ENCODE measurements around the gene PLEKHM3. TPM values are rescaled to one million over a fixed set of nuclear protein-coding genes. Genes with fewer than 3 reads are reported as not detected.

Gene PLEKHM3
- total RNA-seq, 1 donor from 2014 or later: 18.3 TPM

DNA sequence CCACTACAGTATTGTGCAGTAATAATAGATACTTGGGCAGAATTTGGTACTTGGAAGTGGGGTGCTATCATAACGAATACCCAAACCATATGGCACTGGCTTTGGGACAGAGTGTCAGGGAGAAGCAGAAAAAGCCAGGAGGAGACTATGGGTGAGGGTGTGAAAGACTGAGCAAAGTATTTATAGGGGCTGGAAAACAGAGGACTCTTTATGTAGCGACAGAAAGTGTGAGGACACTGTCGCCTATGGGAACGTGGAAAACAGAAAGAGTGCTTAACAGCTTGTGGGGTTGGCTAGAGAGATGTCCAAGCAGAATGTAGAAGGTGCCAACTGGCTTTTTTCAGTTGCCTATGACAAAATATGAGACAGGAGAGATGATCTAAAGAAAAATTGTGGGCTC, 40.7 kb upstream of the PLEKHM3 start:
- TF ChIP-seq, protein P1, sequence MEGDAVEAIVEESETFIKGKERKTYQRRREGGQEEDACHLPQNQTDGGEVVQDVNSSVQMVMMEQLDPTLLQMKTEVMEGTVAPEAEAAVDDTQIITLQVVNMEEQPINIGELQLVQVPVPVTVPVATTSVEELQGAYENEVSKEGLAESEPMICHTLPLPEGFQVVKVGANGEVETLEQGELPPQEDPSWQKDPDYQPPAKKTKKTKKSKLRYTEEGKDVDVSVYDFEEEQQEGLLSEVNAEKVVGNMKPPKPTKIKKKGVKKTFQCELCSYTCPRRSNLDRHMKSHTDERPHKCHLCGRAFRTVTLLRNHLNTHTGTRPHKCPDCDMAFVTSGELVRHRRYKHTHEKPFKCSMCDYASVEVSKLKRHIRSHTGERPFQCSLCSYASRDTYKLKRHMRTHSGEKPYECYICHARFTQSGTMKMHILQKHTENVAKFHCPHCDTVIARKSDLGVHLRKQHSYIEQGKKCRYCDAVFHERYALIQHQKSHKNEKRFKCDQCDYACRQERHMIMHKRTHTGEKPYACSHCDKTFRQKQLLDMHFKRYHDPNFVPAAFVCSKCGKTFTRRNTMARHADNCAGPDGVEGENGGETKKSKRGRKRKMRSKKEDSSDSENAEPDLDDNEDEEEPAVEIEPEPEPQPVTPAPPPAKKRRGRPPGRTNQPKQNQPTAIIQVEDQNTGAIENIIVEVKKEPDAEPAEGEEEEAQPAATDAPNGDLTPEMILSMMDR (IDR thresholded peaks at IDR 0.05): no peak
- no peaks in the 10 kb centered on the region for H3K9me3 ChIP-seq
- H3K36me3 ChIP-seq: no peaks in the 10 kb centered on the region
- H3K4me1 ChIP-seq: no peaks in the 10 kb centered on the region
- no peak for DNase-seq (ENCODE audit: low spot score in 2 of 2)
- no peaks in the 10 kb centered on the region for H3K27me3 ChIP-seq
- H3K4me3 ChIP-seq: no peak overlapping the region
- no peak overlapping the region for H3K27ac ChIP-seq
- intact Hi-C loops (cut with DNase I): no loop called here

DNA sequence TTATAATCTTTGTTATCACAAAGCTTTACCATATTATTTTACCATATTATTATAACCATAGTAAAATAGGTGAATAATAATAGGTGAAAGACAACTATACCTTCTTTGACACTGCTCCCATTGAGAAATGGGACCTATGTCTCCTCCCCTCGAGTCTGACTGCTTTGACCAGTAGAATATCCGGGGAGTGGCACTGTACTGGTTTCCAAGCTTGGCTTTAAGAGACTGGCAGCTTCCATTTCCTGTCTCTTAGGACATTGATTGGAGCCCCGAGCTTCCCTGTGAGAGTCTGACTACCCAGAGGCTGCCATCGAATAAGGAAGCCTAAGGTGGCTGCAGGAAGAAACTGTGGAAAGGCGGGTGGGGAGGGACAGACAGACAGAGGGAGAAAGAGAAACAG, 40.1 kb upstream of the PLEKHM3 start:
- intact Hi-C loops (cut with DNase I): no loop called here
- no peak for DNase-seq (ENCODE audit: low spot score in 2 of 2)

DNA sequence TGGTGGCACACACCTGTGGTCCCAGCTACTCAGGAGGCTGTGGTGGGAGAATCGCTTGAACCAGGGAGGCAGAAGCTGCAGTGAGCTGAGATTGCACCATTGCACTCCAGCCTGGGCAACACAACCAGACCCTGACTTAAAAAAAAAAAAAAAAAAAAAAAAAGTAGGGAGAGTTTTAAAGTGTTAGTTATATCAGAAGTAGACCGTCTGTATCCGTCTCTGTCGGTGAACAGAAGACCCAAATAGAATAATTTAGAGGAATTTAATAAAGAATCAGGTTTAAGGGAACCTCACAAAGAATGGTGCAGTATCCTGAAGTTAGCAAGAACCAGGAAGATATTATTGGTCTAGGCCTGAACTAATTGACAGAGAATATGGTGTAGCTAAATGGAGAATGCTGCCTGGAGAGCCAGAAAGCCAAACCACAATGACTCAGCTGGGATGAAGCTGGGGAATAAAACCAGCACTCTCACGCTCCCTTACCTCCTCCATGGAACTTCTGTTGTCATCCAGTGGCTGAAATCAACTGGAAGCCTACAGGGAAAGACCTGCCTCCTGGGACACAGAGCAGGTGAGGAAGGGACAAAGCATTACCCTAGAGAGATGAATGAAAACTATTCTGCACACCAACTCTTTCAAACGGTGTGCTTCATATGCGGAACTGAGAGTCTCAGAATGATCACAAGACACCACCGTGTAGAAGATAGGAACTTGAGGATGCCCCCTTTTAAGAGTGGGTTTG, 39.1 kb upstream of the PLEKHM3 start:
- no peak overlapping the region for H3K27ac ChIP-seq
- no peaks in the 10 kb centered on the region for H3K36me3 ChIP-seq
- no peak overlapping the region for H3K4me3 ChIP-seq
- no peaks in the 10 kb centered on the region for H3K9me3 ChIP-seq
- TF ChIP-seq, protein P1 (IDR thresholded peaks at IDR 0.05): no peak
- intact Hi-C loops (cut with DNase I): no loop called here
- DNase-seq (ENCODE audit: low spot score in 2 of 2): no peak
- no peaks in the 10 kb centered on the region for H3K27me3 ChIP-seq
- H3K4me1 ChIP-seq: no peaks in the 10 kb centered on the region

More for the DNA sequence above, 40.1 kb upstream of the PLEKHM3 start:
- Histone ChIP-seq H3K4me3 (no peak overlapping the region), H3K9me3 (no peaks in the 10 kb centered on the region), H3K4me1 (no peaks in the 10 kb centered on the region), H3K27me3 (no peaks in the 10 kb centered on the region), H3K27ac (no peak overlapping the region), H3K36me3 (no peaks in the 10 kb centered on the region)
- TF ChIP-seq, protein P1 (IDR thresholded peaks at IDR 0.05): no peak

DNA sequence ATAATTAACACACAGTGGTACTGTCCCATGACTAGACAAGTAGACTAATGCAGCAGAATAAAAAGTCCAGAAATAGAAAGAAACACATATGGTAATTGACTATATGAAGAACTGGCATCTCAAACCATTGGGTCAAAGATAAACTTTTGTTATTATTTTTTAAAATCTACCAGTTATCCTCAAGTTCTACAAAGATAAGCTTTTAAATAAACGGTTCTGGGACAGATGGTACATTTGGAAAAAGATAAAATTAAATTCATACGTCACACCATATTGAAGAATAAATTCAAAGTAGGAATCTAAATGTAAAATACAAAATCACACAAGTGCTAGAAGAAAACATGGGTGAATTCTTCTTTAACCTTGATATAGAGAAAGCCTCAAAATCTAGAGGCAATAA, 37.6 kb upstream of the PLEKHM3 start:
- Histone ChIP-seq H3K27me3 (no peaks in the 10 kb centered on the region), H3K36me3 (no peaks in the 10 kb centered on the region), H3K4me3 (no peak overlapping the region), H3K4me1 (no peaks in the 10 kb centered on the region), H3K27ac (no peak overlapping the region), H3K9me3 (no peaks in the 10 kb centered on the region)
- no peak for DNase-seq (ENCODE audit: low spot score in 2 of 2)
- TF ChIP-seq, protein P1 (IDR thresholded peaks at IDR 0.05): no peak
- intact Hi-C loops (cut with DNase I): no loop called here

DNA sequence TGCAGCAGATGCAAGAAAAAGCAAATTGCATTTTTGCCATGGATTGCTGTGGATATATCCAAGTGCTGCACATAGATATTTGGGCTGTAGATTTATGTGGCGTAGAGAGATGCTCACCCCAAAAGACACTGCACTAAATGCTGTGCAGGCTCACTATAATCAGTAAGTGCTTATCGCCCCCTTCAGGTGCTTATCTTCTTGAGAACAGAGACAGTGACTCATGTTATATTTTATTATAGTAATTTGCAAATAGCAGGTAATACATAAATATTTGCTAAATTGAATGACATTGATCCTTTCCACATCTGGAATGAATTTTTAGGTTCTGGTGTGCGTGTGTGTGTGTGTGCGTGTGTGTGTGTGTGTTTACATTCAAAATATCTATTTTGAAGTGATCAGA, 36.8 kb upstream of the PLEKHM3 start:
- no peaks in the 10 kb centered on the region for H3K27me3 ChIP-seq
- H3K9me3 ChIP-seq: no peaks in the 10 kb centered on the region
- no peak overlapping the region for H3K4me3 ChIP-seq
- no peaks in the 10 kb centered on the region for H3K4me1 ChIP-seq
- intact Hi-C loops (cut with DNase I): no loop called here
- H3K27ac ChIP-seq: no peak overlapping the region
- H3K36me3 ChIP-seq: no peaks in the 10 kb centered on the region
- TF ChIP-seq, protein P1 (IDR thresholded peaks at IDR 0.05): peak in 1 of 3 experiments; percentile 11
- DNase-seq (ENCODE audit: low spot score in 2 of 2): no peak

Measured in ascending aorta (tissue), 2 donors.